Measurements from ENCODE around the gene PON2.

GRCh38 chr7:95432606-95433005 is 2.2 kb downstream of the PON2 start:
- TF ChIP-seq, protein P1, sequence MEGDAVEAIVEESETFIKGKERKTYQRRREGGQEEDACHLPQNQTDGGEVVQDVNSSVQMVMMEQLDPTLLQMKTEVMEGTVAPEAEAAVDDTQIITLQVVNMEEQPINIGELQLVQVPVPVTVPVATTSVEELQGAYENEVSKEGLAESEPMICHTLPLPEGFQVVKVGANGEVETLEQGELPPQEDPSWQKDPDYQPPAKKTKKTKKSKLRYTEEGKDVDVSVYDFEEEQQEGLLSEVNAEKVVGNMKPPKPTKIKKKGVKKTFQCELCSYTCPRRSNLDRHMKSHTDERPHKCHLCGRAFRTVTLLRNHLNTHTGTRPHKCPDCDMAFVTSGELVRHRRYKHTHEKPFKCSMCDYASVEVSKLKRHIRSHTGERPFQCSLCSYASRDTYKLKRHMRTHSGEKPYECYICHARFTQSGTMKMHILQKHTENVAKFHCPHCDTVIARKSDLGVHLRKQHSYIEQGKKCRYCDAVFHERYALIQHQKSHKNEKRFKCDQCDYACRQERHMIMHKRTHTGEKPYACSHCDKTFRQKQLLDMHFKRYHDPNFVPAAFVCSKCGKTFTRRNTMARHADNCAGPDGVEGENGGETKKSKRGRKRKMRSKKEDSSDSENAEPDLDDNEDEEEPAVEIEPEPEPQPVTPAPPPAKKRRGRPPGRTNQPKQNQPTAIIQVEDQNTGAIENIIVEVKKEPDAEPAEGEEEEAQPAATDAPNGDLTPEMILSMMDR (IDR thresholded peaks at IDR 0.05; ENCODE audit: insufficient read depth, low read depth, low read length): no peak
- TF ChIP-seq EZH2 (IDR thresholded peaks at IDR 0.05; ENCODE audit: insufficient read depth, low read length): no peak

Measured in astrocyte (in vitro differentiated cells and primary cell).